ENCODE measurements around the gene METTL26.

The METTL26 gene

DNA sequence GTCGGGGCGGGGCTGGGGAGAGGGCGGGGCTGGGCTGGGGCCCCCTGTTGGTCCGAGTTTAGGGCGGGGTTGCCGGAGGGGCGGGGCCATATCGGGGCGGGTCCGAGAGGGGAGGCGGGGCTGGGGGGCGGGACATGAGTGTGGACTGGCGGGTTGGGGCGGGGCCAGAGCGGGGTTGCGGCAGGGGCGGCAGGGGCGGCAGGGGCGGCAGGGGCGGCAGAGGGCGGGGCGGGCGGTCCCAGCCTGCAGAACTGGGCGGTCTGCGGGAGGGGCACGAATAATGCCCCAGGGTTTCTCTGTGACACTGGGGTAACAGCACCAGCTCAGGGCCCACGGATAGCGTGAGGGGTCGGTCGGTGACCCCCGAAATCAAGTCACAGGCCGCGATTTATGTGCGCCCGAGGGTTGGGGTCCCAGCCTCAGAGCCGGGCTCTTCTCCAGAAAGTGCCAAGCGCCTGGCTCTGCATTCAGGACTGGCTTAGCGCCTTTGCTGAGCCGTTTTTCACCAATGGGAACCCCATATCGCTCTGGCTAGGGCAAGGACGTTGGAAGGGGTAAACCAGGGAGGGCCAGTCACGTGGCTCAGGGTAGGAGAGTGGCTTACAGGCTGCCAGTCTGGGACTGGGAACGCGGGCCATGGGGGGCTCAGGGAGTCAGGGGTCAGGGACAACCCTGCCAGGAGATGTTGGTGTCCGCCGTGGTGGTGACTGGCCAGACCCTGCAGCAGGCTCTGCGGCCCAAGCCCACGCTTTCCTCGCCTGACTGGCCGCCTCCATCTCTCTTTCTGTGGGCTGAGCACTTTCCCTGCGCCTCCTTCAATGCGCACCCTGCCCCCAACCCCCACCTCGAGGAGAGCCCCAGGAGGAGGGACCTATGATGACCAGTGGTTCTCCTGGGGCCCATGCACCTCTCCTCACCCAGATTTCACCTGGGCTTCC, 1.2 kb upstream of the METTL26 start:
- no peak for DNase-seq

DNA sequence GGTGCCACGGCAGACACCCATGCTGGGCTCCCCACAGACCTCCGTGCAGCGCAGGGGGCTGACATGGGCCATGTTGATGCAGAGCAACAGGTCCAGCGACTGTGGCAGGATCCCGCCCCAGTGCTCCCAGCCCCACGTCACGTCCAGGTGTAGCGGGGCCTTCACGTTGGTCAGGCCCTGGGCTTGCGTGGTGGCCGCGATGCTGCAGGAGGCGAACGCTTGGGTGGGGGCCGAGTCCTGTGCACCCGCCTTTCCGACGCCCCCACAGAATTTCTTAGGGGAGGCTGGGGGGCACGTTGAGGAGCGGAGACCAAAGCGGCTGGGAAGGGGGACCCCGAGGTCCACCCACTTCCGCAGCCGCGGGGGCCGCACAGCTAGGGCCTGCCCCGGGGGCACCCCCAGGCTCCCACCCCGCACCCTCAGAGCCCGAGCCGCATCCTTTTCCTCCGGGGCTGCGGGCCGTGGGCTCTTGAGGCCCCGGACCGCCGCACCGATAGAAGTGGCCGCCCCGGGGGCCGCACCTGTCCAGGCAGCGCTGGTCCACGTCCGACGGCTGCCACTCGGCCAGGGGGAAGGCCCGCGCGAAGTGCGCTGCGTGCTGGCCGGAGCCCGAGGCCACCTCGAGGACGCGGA, 416 bp downstream of the METTL26 start:
- no peak for DNase-seq

DNA sequence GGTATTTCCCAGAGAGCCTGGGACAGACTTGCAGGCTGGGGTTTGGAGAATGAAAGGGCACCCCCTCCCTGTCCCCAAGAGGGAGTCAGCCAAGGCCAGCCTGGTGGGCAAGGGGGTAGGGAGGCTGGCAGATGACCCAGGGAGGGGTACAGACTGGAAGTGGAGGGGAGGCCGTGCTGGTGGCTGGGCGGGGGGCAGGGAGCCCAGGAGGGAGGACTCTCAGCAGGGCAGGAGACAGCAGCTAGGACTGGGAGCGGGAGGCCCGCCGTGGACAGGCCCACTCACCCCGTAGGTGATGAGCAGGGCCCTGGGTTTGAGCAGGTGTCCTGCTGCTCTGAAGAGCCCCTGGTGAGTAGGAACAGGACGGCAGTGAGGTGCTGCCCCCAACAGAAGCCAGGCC, 1.1 kb downstream of the METTL26 start:
- no peak for DNase-seq

DNA sequence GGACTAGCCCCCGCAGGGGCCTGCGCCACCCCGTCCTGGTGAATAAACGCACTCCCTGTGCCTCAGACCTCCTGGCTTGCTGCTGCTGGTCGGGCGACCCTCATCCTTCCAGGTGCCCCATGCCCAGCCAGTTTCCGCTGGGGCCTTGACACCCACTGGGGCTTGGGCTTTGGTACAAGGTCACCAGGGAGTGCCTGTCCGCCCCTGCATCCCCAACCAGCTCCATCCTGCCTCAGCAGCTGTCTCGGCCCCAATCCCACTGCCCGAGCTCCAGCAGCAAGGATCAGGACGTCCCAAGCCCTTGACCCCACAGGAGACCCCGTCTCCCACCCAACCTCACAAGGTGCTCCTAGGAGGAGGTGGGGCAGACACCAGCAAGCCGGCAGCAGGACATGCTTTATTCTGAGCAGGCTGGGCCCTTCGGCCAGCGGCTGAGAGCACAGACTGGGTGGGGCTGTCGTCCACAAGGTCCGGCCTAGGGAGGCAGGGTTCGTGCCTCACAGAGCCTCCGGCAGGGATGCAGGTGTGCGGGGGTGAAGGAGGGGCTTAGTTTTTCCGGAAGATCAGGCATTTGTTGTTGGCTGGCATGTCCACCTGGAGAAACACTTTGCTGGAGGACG, 1.9 kb downstream of the METTL26 start:
- no peak for DNase-seq

DNA sequence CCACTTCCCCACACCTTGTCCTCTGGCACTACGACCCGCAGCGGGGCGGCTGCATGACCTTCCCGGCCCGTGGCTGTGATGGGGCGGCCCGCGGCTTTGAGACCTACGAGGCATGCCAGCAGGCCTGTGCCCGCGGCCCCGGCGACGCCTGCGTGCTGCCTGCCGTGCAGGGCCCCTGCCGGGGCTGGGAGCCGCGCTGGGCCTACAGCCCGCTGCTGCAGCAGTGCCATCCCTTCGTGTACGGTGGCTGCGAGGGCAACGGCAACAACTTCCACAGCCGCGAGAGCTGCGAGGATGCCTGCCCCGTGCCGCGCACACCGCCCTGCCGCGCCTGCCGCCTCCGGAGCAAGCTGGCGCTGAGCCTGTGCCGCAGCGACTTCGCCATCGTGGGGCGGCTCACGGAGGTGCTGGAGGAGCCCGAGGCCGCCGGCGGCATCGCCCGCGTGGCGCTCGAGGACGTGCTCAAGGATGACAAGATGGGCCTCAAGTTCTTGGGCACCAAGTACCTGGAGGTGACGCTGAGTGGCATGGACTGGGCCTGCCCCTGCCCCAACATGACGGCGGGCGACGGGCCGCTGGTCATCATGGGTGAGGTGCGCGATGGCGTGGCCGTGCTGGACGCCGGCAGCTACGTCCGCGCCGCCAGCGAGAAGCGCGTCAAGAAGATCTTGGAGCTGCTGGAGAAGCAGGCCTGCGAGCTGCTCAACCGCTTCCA, 2.6 kb downstream of the METTL26 start:
- DNase-seq: no peak

DNA sequence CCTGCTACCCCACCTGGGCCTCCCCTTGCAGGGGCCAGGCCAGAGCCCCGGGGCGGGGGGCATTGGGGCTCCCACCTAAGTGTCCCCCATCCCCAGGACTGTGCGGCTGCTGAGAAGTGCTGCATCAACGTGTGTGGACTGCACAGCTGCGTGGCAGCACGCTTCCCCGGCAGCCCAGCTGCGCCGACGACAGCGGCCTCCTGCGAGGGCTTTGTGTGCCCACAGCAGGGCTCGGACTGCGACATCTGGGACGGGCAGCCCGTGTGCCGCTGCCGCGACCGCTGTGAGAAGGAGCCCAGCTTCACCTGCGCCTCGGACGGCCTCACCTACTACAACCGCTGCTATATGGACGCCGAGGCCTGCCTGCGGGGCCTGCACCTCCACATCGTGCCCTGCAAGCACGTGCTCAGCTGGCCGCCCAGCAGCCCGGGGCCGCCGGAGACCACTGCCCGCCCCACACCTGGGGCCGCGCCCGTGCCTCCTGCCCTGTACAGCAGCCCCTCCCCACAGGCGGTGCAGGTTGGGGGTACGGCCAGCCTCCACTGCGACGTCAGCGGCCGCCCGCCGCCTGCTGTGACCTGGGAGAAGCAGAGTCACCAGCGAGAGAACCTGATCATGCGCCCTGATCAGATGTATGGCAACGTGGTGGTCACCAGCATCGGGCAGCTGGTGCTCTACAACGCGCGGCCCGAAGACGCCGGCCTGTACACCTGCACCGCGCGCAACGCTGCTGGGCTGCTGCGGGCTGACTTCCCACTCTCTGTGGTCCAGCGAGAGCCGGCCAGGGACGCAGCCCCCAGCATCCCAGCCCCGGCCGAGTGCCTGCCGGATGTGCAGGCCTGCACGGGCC, 3.4 kb downstream of the METTL26 start:
- DNase-seq: no peak

DNA sequence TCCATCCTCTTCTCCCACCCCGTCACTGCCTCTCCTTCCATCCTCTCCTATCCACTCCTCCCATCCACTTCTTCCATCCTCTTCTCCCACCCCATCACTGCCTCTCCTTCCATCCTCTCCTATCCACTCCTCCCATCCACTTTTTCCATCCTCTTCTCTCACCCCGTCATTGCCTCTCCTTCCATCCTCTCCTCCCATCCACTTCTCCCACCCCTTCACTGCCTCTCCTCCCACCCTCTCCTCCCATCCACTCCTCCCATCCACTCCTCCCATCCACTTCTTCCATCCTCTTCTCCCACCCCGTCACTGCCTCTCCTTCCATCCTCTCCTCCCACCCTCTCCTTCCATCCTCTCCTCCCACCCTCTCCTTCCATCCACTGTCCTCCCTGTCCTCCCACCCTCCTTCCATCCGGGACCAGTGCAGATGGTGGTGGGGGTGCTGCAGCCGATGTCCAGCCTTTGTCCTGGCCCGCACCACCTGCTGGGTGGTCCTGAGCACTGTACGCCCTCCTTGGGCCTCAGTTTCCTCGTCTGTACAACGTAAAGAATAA, 4.2 kb downstream of the METTL26 start:
- no peak for DNase-seq

DNA sequence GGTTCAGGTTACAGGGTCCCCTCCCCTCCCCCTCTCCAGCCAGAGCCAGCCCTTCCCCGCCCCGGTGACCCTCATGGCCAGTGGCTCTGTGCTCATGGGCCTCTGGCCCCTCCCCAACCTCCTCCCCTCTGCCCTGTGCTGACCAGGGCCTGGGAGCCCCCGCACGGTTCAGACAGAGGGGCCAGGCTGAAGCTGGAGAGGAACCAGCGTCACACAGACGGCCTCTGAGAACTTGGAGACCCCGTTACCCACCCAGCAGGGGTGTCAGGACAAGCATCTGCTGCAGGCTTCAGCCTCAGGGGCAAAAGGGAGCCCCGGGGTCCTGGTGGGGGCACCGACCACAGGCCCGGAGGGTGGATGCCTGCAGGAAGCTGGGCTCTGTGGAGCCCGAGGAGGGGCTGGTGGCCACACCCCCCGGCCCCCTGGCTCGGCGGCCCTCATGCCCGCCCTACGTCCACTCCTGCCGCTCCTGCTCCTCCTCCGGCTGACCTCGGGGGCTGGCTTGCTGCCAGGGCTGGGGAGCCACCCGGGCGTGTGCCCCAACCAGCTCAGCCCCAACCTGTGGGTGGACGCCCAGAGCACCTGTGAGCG, 5.2 kb downstream of the METTL26 start, which contains the start of gene WFIKKN1:
Gene WFIKKN1, plus strand, starts transcription at position 171 of the 591 bp plus-strand sequence. Its CDS starts 269 bp downstream, at position 440.
- no peak for DNase-seq

DNA sequence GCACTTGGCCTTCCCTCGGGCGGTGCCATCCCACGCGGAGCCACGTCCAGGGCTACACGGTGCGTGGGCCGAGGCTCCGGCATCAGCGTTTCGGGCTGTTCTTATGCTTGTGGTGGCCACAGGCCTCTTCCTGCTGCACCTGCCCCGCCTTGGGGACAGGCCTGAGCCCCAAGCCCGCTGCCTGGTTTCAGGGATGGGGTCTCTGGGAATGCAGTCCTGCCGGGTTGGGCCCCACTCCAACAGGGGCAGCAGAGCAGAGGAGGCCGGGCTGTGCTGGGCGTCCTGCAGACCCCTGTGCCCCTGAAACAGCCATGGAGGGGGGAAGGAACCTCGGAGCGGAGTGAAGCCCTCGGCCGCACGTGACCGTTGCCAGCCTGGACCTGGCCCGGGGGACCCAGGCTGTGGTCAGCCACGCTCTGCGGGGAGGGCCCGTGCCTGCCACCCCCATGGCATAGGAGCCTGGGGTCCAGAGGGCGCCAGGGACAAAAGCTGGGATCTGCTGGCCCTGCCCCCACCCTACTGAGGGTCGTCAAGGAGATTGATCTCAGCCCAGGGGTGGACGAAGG, 5.8 kb downstream of the METTL26 start:
- DNase-seq: no peak

DNA sequence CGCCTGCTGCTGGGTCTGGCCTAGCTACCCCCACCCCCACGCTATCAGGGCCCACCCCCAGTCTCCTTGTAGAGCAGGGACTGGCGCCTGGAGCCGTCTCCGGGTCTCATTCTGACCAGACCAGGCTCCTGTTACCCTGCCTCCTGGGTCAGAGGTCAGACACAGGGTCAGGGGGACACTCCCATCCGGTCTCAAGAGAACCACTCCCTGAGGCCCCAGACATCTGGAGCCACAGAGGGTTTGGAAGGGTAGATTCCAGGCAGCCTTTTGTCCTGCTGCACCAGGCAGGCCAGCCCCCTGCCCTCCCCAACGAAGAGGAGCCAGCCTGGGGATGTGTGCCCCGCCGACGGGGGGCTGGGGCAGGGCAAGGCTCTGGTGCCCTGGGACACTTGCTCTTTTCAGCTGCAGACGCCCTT, 6.3 kb downstream of the METTL26 start:
- no peak for DNase-seq

DNA sequence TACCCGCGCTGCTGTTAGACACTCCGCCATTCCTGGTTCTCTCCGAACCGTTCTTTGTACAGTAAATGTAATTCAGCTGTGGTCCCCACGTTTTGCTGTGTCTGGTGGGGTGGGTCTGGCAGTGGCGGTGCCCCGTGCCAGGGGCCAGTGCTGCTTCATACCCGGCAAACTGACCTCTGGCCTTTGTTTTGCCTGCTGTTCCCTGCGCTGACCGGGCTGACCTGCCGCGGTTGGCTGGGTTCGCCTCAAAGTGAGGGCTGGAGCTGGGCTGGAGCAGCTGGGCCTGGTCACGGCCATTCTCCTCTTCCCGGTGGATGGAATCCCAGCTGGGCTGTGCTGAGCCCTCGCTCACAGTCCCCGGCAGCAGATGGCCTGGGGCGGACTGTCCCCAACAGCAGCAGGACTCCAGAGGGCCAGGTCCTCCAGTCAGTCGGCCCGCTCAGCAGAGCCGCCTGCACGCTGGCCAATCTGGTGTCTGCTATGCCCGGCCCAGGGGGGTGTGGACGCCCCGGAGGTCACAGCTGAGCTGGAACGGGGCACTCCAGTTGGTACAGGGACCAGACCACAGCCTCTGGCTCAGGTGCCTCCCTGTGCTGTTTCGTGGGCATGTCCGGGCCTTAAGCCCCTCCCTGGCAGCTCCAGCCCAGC, 6.8 kb downstream of the METTL26 start:
- DNase-seq: no peak

DNA sequence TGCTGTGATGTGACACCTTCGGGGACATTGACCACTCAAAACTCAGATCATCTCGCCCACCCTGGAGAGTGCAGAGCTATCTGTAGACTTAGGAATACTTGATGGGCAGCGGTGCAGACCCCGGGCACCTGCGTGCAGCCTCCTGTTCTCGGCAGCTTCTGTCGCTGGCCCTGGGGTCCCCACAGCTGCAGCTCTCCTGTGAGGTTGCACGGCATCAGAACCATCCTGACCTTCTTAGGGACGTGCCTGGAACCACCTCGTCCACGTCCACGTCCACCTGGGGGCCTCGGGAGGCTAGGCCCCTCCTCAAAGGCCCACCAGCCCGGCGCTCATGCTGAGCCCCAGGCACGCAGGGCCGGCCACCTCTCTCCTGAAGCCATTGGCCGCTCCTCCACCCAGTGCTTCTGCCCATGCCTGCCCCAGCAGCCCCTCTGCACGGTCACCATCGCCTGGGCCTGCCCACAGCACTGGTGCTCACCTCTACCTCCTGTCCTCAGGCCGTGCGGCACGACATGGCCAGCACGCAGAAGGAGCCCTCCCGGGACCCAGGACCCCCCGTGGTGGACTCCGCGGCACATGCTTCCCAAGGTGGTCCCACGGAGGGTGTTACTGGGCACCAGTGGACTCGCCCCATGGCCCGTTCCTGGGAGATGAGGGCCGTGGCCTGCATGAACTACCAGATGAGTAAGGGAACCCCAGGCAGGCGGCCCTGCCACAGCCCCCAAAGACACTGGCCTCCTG, 7.6 kb downstream of the METTL26 start:
- no peak for DNase-seq

DNA sequence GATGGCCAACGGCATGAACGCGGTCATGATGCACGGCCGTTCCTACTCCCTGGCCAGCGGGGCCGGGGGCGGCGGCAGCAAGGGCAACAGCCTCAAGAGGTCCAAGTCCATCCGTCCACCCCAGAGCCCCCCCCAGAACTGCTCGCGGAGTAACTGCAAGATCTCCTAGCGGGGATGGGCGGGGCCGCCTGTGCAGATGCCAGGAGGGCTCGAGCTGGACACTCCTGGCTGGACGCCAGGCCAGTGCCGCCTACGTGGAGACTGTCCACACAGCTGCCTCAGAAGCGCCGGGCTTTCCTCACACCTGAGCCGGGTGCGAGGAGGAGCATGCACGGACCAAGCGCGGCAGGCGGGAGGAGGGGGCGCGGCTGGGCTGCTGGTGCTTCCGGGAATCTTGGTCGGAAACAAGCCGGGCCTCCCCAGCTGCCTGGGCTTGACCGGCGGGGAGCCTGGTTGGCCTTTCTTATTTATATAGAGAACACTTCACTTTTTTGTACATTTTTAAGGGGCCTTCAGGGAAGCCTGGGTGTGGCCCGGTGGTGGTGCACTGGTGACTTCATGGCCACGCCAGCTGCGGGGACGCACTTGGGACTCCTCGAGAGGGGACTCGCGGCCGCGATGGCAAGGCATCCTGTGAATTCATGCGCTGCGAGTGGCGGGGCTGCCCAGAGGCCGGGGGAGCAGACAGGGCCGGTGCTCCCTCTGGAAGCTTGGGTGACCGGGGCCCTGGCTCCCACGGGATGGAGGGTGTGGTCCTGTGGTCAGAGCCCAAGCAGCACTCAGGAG, 8.5 kb downstream of the METTL26 start:
- DNase-seq: no peak

DNA sequence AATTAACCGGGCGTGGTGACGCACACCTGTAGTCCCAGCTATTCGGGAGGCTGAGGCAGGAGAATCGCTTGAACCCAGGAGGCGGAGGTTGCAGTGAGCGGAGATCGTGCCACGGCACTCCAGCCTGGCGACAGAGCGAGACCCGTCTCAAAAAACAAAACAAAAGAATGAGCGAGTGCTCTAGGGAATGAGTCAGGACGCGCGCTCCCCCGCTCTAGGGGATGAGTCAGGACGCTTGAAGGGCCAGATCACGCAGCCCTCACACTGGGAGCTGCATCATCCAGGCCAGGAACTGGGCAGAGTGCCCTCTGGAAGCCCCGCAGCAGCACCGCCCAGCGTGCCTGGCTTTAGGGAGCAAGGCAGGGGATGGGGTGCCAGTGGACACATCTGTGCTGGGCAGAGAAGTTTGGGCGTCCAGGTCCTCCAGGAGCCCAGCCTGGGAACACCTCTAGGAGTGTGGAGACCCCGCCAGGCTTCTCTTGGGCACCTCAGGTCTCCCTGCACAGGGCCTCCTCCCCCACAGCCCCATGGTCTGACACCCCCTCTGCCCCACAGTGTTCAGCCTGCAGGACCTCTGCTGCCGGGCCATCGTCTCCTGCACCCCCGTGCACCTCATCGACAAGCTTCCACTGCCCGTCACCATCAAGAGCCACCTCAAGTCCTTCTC, 9.2 kb downstream of the METTL26 start:
- DNase-seq: no peak

DNA sequence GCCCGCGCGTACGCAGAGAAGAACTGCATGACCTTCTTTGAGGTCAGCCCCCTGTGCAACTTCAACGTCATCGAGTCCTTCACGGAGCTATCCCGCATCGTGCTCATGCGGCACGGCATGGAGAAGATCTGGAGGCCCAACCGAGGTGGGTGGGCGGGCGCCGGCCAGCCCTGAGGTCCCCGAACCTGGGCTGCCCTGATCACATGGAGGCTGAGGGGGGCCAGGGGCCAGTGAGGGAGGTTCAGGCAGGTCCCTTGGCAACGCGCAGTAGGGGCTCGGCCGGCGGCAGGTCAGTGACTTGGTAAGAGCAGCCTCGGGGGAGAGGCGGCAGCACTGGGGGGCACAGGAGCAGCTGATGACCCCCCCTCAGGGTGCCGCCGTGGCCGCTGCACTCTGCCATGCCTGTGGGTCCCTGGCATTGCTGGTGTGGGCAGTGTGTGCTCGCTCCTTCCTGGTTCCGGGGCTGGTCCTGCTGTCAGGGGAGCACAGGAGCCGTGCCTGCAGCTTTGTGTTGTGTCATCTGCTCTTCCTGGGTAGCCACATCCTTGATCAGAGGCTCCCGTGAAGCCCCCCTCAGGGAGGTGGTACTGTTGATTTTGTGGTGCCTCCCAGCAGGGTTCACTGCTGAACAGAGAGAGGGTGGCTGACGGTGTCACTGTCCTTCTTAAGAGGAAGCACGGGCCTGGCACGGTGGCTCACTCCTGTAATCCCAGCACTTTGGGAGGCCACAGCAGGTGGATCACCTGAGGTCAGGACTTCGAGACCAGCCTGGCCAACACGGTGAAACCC, 9.9 kb downstream of the METTL26 start:
- DNase-seq: no peak

DNA sequence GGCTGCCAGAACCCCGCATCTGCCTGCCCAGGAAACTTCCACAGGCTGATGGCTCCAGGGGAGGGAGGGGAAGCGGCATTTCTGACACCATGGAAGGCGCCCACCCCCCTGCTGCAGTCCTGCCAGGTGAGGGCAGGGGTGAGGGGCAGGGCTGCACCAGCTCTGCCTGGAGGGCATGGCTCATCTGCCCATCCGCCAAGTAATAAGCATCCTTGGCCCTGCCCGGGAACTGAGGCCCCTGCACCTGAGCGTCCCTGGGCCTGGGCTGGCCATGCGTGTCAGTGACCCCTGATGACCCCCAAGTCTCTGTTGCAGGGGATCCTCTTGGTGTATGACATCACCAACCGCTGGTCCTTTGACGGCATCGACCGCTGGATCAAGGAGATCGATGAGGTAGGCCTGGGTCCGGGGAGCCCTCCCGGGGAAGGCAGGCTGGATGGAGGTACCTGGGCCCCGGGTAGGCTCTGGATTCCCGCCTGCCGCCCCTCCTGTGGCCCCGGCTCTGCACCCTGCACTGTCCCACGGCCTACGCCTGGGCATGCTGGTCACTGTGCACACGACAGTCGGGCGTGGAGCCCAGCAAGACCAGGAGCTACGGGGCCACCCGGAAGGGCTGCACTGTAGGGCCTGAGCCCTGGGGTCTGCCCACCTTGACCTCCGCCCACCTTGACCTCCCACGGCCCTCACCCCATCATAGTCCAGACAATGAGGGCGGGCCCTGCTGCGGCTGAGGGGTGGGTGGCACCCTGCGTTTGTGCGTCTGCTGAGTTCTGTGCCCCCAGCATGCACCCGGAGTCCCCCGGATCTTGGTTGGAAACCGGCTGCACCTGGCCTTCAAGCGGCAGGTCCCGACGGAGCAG, 10.8 kb downstream of the METTL26 start:
- DNase-seq: no peak
